NCI-H1092 treated with DMSO at 0.1 percent for 48 hours (cell line): ENCODE measurements around the gene CPNE7.
"Not testable (repeated sequence)": the region's sequence is repeated elsewhere in the genome, so short reads cannot be mapped to it uniquely, and the experiment has no call there.

Experiments
- DNase-seq: peaks from one replicate; lab custom pipeline; 2025; lab: John Stamatoyannopoulos, UW

Gene CPNE7

GRCh38 chr16:89565506-89566372, 9.8 kb upstream of the CPNE7 start:
- peak; percentile 34 for DNase-seq

- no peak for DNase-seq
Observed at GRCh38 chr16:89567656-89568594, 7.6 kb upstream of the CPNE7 start.

- no peak for DNase-seq
Observed at GRCh38 chr16:89569506-89570341, 5.8 kb upstream of the CPNE7 start.

GRCh38 chr16:89570342-89570923, 5.1 kb upstream of the CPNE7 start:
- no peak for DNase-seq

- not testable (repeated sequence) for DNase-seq
Observed at GRCh38 chr16:89570983-89571598, 4.5 kb upstream of the CPNE7 start.

GRCh38 chr16:89571636-89572035, 3.9 kb upstream of the CPNE7 start:
- no peak for DNase-seq

GRCh38 chr16:89572073-89572484, 3.5 kb upstream of the CPNE7 start:
- no peak for DNase-seq

- DNase-seq = no peak
Observed at GRCh38 chr16:89572485-89573205, 2.9 kb upstream of the CPNE7 start.

- no peak for DNase-seq
Observed at GRCh38 chr16:89573826-89574680, 1.5 kb upstream of the CPNE7 start.

GRCh38 chr16:89574681-89575246, 794 bp upstream of the CPNE7 start:
- no peak for DNase-seq

GRCh38 chr16:89576153-89577054, 846 bp downstream of the CPNE7 start:
- DNase-seq = no peak

- DNase-seq = no peak
Observed at GRCh38 chr16:89577055-89577759, 1.6 kb downstream of the CPNE7 start.

GRCh38 chr16:89579351-89579750, 3.8 kb downstream of the CPNE7 start:
- no peak for DNase-seq

GRCh38 chr16:89581045-89581695, 5.6 kb downstream of the CPNE7 start:
- DNase-seq = no peak

GRCh38 chr16:89581861-89582563, 6.5 kb downstream of the CPNE7 start:
- peak; percentile 28 for DNase-seq

GRCh38 chr16:89582614-89583196, 7.1 kb downstream of the CPNE7 start:
- DNase-seq = no peak
